ENCODE measurements around the gene WASF2. TPM values are rescaled to one million over a fixed set of nuclear protein-coding genes. Genes with fewer than 3 reads are reported as not detected.

The WASF2 gene
- polyA plus RNA-seq, 4 donors: 19.5 to 60.4 (median 34.9) TPM

DNA sequence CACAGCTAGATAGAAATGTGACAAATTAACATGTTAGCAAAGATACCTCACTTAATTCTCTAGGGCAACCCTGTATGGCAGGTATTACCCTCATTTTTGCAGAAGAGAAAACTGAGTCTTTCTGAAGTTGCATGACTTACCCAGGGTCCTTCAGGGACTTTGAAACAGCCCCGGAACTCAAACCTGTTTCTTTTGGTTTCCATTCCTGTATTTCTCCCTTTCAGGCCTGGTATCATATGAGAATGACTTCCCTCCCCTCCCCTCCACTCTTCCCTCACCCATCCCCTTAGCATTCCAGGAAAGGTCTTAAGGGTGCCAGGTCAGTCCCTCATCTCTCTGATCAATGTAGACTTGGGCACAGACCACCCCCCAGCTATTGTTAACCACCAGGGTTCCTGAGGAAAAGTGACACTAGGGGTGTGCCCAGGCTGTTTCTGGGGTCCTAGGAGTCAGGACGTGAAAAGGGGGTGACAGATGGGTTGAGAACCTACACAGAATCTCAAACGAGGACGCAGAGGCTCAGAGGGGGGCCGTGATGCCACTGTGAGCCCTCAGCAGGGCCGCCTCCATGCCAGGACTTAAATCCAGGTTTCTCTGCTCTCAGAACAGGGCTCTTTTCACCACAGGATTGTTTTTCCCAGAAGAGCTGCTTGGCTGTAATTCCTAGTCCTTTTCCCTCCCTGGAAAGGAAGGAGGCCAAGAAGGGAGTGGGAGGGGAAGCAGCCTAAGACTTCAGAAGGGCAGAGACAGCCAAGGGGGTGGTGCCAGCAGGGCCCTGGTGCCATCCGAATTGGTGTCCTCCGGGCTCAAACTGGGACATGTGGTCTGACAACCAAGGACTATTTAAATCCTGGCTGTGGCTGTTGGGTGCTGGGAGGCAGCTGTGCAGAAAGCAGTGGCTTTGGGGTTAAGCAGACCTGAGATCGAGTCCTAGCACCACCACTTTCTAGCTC lies 2.1 kb upstream of the WASF2 start:
- Histone ChIP-seq H3K4me3 (ENCODE audit: low read depth in 1 of 3, low read length in 3 of 3) (no peak overlapping the region), H3K27me3 (ENCODE audit: control insufficient read depth in 3 of 3, insufficient read depth in 3 of 3, low read length in 3 of 3) (no peaks in the 10 kb centered on the region), H3K27ac (ENCODE audit: low read depth in 1 of 3, low read length in 2 of 3) (peak overlapping the region; percentile 74 to 92 (median 88)), H3K36me3 (ENCODE audit: control insufficient read depth in 3 of 3, insufficient read depth in 2 of 3, low read depth in 1 of 3, low read length in 3 of 3) (no peaks in the 10 kb centered on the region), H3K4me1 (ENCODE audit: control insufficient read depth in 3 of 3, insufficient read depth in 2 of 3, low read depth in 1 of 3, low read length in 2 of 3) (peaks cover 0 to 34% (median 6%) of the 10 kb centered on the region in 3 donors), H3K9me3 (ENCODE audit: control insufficient read depth in 2 of 2, insufficient read depth in 1 of 2, low read depth in 1 of 2, low read length in 1 of 2) (no peaks in the 10 kb centered on the region)
- WGBS, 3 donors: 39 to 56% (median 47%) methylated on average over 9 of the region's 9 CpGs
- peak in 1 of 2 donors; percentile 35 for DNase-seq
- no peak for FAIRE-seq

DNA sequence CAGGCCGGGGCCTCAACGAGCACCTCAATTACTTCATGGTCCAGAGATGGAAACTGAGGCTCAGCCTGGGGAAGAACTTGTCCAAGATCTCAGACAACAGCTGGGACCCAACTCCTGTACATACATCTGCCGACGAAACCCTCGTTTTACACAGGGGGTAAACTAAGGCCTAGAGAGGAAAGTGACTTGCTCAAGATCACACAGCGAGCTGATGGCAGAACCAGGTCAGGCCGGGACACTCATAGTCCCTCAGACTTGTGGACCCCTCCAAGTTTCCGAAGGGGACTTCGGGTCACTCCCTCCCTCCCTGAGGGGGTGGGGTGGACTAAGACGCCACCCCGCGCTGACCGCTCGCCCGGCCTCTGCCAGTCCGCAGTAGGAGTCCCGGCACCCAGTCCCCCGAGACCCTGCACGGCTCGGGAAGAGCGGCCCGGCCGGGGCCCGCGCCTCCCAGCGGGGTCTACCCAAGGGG lies 430 bp downstream of the WASF2 start:
- FAIRE-seq (no peak), DNase-seq (peak; percentile 49 to 74)
- H3K4me1 ChIP-seq (ENCODE audit: control insufficient read depth in 3 of 3, insufficient read depth in 2 of 3, low read depth in 1 of 3, low read length in 2 of 3): peaks cover 0 to 34% (median 6%) of the 10 kb centered on the region in 3 donors
- H3K9me3 ChIP-seq (ENCODE audit: control insufficient read depth in 2 of 2, insufficient read depth in 1 of 2, low read depth in 1 of 2, low read length in 1 of 2): no peaks in the 10 kb centered on the region
- WGBS, 3 donors: 0 to 1% (median 0%) methylated on average over 16 to 26 of the region's 26 CpGs
- H3K4me3 ChIP-seq (ENCODE audit: low read depth in 1 of 3, low read length in 3 of 3): peak overlapping the region; percentile 76 to 97 (median 82)
- no peaks in the 10 kb centered on the region for H3K27me3 ChIP-seq (ENCODE audit: control insufficient read depth in 3 of 3, insufficient read depth in 3 of 3, low read length in 3 of 3)
- H3K36me3 ChIP-seq (ENCODE audit: control insufficient read depth in 3 of 3, insufficient read depth in 2 of 3, low read depth in 1 of 3, low read length in 3 of 3): no peaks in the 10 kb centered on the region
- H3K27ac ChIP-seq (ENCODE audit: low read depth in 1 of 3, low read length in 2 of 3): peak overlapping the region; percentile 94 to 98 (median 98)

DNA sequence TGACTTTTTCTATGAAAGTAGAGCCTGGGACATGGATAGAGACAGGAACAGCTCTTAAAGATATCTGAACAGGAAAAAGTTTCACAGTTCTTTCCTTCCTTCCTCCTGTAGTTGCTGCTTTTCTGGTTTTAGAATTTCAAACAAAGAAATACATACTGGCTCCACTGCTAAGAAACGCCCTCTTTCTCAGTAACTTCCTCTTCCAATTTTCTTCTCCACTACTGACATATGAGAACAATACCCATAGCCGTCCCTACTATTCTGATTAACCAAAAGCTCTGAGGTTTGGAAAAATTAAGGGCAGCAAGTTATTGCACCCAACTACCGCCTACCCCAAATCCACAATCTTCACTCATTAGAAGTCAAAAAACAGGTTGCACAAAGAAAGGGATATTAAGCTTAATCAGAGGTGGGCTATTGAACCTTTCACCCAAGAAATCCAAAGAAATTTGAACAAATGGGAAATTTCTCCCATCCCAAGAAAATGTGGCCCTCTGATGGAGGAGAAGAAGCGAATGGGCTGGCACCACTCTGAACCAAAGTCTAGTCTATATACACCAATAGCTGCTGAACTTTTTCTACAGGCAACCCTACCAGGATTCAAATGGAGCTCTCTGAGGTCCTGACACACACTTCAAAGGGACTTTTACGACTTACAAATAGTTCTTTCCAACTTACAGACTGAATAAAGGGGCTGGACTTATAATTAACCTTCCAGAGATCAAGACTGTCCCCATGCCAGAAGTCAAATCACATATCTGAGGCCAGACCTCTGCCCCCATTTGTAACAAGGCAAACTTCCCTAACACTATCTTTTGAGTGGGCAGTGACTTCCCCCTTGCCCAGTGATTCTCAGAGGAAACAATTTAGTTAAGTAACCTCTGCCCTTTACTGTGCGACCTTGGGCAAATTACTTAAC lies 1.7 kb downstream of the WASF2 start:
- 7 to 15% (median 9%) methylated on average over 6 of the region's 6 CpGs for WGBS, 3 donors
- peaks cover 0 to 33% (median 6%) of the 10 kb centered on the region in 3 donors for H3K4me1 ChIP-seq (ENCODE audit: control insufficient read depth in 3 of 3, insufficient read depth in 2 of 3, low read depth in 1 of 3, low read length in 2 of 3)
- H3K27me3 ChIP-seq (ENCODE audit: control insufficient read depth in 3 of 3, insufficient read depth in 3 of 3, low read length in 3 of 3): no peaks in the 10 kb centered on the region
- H3K27ac ChIP-seq (ENCODE audit: low read depth in 1 of 3, low read length in 2 of 3): peak overlapping the region; percentile 94 to 98 (median 98)
- FAIRE-seq: no peak
- DNase-seq: peak; percentile 44 to 58
- peaks cover 0 to 8% (median 0%) of the 10 kb centered on the region in 3 donors for H3K36me3 ChIP-seq (ENCODE audit: control insufficient read depth in 3 of 3, insufficient read depth in 2 of 3, low read depth in 1 of 3, low read length in 3 of 3)
- H3K4me3 ChIP-seq (ENCODE audit: low read depth in 1 of 3, low read length in 3 of 3): peak overlapping the region; percentile 38 to 82 (median 76)
- no peaks in the 10 kb centered on the region for H3K9me3 ChIP-seq (ENCODE audit: control insufficient read depth in 2 of 2, insufficient read depth in 1 of 2, low read depth in 1 of 2, low read length in 1 of 2)

DNA sequence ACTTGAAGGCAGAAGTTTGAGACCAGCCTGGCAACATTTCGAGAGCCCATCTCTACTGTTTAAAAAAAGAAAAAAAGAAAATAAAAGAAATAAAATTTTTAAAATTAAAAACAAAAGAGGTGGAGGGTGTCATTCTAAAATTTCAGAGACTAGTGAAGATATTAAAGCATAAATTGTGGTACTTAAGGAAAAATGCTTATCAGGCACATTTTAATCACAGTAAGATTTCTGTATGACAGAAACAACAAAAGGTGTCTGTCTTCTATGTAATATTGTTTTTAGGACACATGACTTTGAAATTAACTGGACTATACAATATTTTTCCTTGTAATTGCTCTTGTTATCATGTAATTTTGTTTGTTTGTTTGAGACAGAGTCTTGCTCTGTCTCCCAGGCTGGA lies 4.6 kb downstream of the WASF2 start:
- no peak for DNase-seq
- no peaks in the 10 kb centered on the region for H3K27me3 ChIP-seq (ENCODE audit: control insufficient read depth in 3 of 3, insufficient read depth in 3 of 3, low read length in 3 of 3)
- WGBS, 3 donors: 95 to 100% (median 95%) methylated on average over 1 of the region's 1 CpG
- no peak overlapping the region for H3K27ac ChIP-seq (ENCODE audit: low read depth in 1 of 3, low read length in 2 of 3)
- no peak overlapping the region for H3K4me3 ChIP-seq (ENCODE audit: low read depth in 1 of 3, low read length in 3 of 3)
- H3K9me3 ChIP-seq (ENCODE audit: control insufficient read depth in 2 of 2, insufficient read depth in 1 of 2, low read depth in 1 of 2, low read length in 1 of 2): no peaks in the 10 kb centered on the region
- H3K36me3 ChIP-seq (ENCODE audit: control insufficient read depth in 3 of 3, insufficient read depth in 2 of 3, low read depth in 1 of 3, low read length in 3 of 3): peaks cover 0 to 15% (median 0%) of the 10 kb centered on the region in 3 donors
- H3K4me1 ChIP-seq (ENCODE audit: control insufficient read depth in 3 of 3, insufficient read depth in 2 of 3, low read depth in 1 of 3, low read length in 2 of 3): peaks cover 0 to 8% (median 3%) of the 10 kb centered on the region in 3 donors
- no peak for FAIRE-seq

DNA sequence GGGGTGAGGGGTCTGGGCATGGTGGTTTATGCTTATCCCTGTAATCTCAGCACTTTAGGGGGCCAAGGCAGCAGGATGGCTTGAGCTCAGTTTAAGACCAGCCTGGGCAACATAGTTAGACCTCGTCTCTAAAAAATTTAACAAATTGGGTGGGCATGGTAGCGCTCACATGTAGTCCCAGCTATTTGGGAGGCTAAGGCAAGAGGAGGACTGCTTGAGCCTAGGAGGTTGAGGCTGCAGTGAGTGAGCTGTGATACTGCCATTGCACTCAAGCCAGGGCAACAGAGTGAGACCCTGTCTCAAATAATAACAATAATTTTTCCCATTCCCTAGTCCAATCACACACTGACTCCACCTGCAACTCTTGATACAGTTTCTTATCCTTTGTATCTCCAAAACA lies 6.3 kb downstream of the WASF2 start:
- no peak for FAIRE-seq
- WGBS, 3 donors: 86 to 97% (median 95%) methylated on average over 2 of the region's 2 CpGs

DNA sequence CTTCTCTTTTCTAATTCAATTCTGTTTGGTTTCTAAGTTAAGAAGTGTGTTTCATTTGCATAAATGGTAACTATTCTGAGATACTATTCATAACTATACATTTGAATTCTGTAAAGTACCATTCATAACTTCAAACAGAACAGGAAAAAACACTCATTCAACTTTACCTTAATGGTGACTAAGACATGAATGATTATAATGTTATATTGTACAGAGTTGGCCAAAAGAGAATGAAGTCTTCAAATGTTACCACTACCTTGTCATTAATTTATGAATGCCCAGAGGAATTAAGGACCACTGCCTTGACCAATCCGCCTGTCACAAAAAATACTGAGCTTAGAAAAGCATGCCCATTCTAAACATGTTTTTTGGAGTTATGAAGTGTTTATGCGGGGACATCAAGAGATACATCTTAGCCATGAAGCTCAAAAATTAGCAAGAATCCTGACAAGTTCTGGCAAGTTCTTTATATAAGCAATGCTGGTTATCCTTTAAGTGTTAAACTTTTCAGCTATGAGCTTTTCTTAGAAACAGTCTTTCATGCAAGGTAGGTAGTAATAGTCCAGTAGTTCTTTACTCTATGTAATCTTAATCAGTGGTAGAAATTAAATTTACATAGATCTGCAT lies 7.9 kb downstream of the WASF2 start:
- FAIRE-seq: no peak
- peaks cover 0 to 5% (median 0%) of the 10 kb centered on the region in 3 donors for H3K4me1 ChIP-seq (ENCODE audit: control insufficient read depth in 3 of 3, insufficient read depth in 2 of 3, low read depth in 1 of 3, low read length in 2 of 3)
- no peak overlapping the region for H3K27ac ChIP-seq (ENCODE audit: low read depth in 1 of 3, low read length in 2 of 3)
- DNase-seq: no peak
- H3K27me3 ChIP-seq (ENCODE audit: control insufficient read depth in 3 of 3, insufficient read depth in 3 of 3, low read length in 3 of 3): no peaks in the 10 kb centered on the region
- H3K36me3 ChIP-seq (ENCODE audit: control insufficient read depth in 3 of 3, insufficient read depth in 2 of 3, low read depth in 1 of 3, low read length in 3 of 3): peaks cover 0 to 34% (median 0%) of the 10 kb centered on the region in 3 donors
- no peaks in the 10 kb centered on the region for H3K9me3 ChIP-seq (ENCODE audit: control insufficient read depth in 2 of 2, insufficient read depth in 1 of 2, low read depth in 1 of 2, low read length in 1 of 2)
- H3K4me3 ChIP-seq (ENCODE audit: low read depth in 1 of 3, low read length in 3 of 3): no peak overlapping the region
- WGBS, 3 donors: 82 to 97% (median 84%) methylated on average over 2 of the region's 2 CpGs

More for the DNA sequence above, 6.3 kb downstream of the WASF2 start:
- Histone ChIP-seq H3K9me3 (ENCODE audit: control insufficient read depth in 2 of 2, insufficient read depth in 1 of 2, low read depth in 1 of 2, low read length in 1 of 2) (no peaks in the 10 kb centered on the region), H3K36me3 (ENCODE audit: control insufficient read depth in 3 of 3, insufficient read depth in 2 of 3, low read depth in 1 of 3, low read length in 3 of 3) (peaks cover 0 to 28% (median 0%) of the 10 kb centered on the region in 3 donors), H3K27me3 (ENCODE audit: control insufficient read depth in 3 of 3, insufficient read depth in 3 of 3, low read length in 3 of 3) (no peaks in the 10 kb centered on the region), H3K27ac (ENCODE audit: low read depth in 1 of 3, low read length in 2 of 3) (no peak overlapping the region), H3K4me3 (ENCODE audit: low read depth in 1 of 3, low read length in 3 of 3) (no peak overlapping the region), H3K4me1 (ENCODE audit: control insufficient read depth in 3 of 3, insufficient read depth in 2 of 3, low read depth in 1 of 3, low read length in 2 of 3) (peaks cover 0 to 6% (median 3%) of the 10 kb centered on the region in 3 donors)
- DNase-seq: no peak

DNA sequence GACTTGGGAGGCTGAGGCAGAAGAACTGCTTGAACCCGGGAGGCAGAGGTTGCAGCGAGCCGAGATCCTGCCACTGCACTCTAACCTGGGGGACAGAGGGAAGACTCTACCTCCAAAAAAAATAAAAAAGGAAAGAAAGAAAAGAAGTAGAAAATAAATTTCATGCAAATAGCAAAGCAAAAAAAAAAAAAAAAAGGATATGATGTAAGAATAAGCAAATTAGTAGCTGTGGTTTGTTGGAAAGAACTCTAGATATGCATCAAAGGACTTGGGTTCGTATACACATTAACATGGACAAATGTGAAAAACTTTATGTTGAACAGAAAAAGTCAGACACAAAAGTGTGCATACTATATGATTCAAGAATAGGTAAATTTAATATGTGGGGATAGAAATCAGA lies 11.9 kb downstream of the WASF2 start:
- H3K27me3 ChIP-seq (ENCODE audit: control insufficient read depth in 3 of 3, insufficient read depth in 3 of 3, low read length in 3 of 3): no peaks in the 10 kb centered on the region
- H3K9me3 ChIP-seq (ENCODE audit: control insufficient read depth in 2 of 2, insufficient read depth in 1 of 2, low read depth in 1 of 2, low read length in 1 of 2): no peaks in the 10 kb centered on the region
- peaks cover 0 to 33% (median 0%) of the 10 kb centered on the region in 3 donors for H3K36me3 ChIP-seq (ENCODE audit: control insufficient read depth in 3 of 3, insufficient read depth in 2 of 3, low read depth in 1 of 3, low read length in 3 of 3)
- H3K27ac ChIP-seq (ENCODE audit: low read depth in 1 of 3, low read length in 2 of 3): no peak overlapping the region
- WGBS, 3 donors: 85 to 94% (median 88%) methylated on average over 4 of the region's 4 CpGs
- peaks cover 0 to 15% (median 0%) of the 10 kb centered on the region in 3 donors for H3K4me1 ChIP-seq (ENCODE audit: control insufficient read depth in 3 of 3, insufficient read depth in 2 of 3, low read depth in 1 of 3, low read length in 2 of 3)
- FAIRE-seq (no peak), DNase-seq (no peak)
- no peak overlapping the region for H3K4me3 ChIP-seq (ENCODE audit: low read depth in 1 of 3, low read length in 3 of 3)
